Measurements from ENCODE around the gene UGT1A8.
"Not testable (repeated sequence)": the region's sequence is repeated elsewhere in the genome, so short reads cannot be mapped to it uniquely, and the experiment has no call there.

The UGT1A8 gene

GRCh38 chr2:233617476-233617875 lies at the start of gene UGT1A8:
Gene UGT1A8 (plus strand): TSS chr2:233617633. CDS start chr2:233617708, 75 bp downstream.
- in situ Hi-C loops (cut with MboI; ENCODE audit: low sequenced_read_pairs): not testable (repeated sequence)

- in situ Hi-C loops (cut with MboI; ENCODE audit: low sequenced_read_pairs): no loop called here
Observed at GRCh38 chr2:233571001-233571400, 46.4 kb upstream of the UGT1A8 start.

GRCh38 chr2:233571462-233571861 lies 46.0 kb upstream of the UGT1A8 start:
- in situ Hi-C loops (cut with MboI; ENCODE audit: low sequenced_read_pairs): no loop called here

DNA sequence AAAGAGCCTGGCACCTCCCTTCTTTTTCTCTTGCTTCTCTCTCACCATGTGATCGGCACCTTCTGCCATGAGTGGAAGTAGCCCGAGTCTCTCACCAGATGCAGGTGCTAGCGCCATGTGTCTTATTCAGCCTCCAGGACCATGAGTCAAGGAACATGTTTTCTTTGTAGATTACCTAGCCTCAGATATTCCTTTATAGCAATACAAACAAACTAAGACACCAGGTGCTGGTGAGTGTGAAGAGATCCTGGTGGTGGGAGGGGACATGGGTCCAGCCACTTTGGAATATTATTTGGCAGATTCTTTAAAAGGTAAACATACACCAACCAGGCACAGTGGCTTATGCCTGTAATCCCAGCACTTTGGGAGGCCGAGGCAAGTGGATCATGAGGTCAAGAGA lies 45.0 kb upstream of the UGT1A8 start:
- in situ Hi-C loops (cut with MboI; ENCODE audit: low sequenced_read_pairs): no loop called here

- in situ Hi-C loops (cut with MboI; ENCODE audit: low sequenced_read_pairs): not testable (repeated sequence)
Observed at GRCh38 chr2:233577341-233577740, 40.1 kb upstream of the UGT1A8 start.

DNA sequence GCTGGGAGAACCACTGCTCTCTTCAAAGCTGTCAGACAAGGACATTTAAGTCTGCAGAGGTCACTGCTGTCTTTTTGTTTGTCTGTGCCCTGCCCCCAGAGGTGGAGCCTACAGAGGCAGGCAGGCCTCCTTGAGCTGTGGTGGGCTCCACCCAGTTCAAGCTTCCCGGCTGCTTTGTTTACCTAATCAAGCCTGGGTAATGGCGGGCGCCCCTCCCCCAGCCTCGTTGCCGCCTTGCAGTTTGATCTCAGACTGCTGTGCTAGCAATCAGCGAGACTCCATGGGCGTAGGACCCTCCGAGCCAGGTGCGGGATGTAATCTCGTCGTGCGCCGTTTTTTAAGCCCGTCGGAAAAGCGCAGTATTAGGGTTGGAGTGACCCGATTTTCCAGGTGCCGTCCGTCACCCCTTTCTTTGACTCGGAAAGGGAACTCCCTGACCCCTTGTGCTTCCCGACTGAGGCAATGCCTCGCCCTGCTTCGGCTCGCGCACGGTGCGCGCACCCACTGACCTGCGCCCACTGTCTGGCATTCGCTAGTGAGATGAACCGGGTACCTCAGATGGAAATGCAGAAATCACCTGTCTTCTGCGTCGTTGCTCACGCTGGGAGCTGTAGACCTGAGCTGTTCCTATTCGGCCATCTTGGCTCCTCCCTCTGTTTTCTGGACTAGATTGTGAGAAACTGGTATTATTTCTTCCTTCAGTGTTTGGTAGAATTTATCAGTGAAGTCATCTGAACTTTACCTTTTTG lies 34.0 kb upstream of the UGT1A8 start:
- in situ Hi-C loops (cut with MboI; ENCODE audit: low sequenced_read_pairs): not testable (repeated sequence)

- in situ Hi-C loops (cut with MboI; ENCODE audit: low sequenced_read_pairs): no loop called here
Observed at GRCh38 chr2:233584210-233584609, 33.2 kb upstream of the UGT1A8 start.

DNA sequence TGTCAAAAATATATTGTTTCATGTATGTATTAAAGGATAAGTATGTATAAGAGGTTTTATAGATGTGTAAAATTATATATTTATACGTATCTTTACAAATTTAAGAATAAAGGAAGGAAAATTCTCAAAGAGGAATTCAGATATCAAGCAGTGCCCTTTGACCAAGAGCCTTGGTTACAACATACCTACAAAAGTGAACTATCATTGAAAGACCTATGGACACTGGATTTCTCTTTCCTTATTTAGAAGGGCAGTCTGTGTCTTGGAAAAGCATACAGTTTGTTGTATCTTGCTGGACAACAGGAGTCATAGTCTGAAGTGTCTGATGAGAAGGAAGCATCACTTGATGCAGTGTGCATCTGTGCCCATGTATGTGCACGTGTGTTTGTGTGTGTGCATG lies 29.0 kb upstream of the UGT1A8 start:
- in situ Hi-C loops (cut with MboI; ENCODE audit: low sequenced_read_pairs): no loop called here

- in situ Hi-C loops (cut with MboI; ENCODE audit: low sequenced_read_pairs): not testable (repeated sequence)
Observed at GRCh38 chr2:233592706-233593105, 24.7 kb upstream of the UGT1A8 start.

- in situ Hi-C loops (cut with MboI; ENCODE audit: low sequenced_read_pairs): no loop called here
Observed at GRCh38 chr2:233593201-233593600, 24.2 kb upstream of the UGT1A8 start.

GRCh38 chr2:233597522-233597921 lies 19.9 kb upstream of the UGT1A8 start:
- in situ Hi-C loops (cut with MboI; ENCODE audit: low sequenced_read_pairs): no loop called here

GRCh38 chr2:233598952-233599351 lies 18.5 kb upstream of the UGT1A8 start:
- in situ Hi-C loops (cut with MboI; ENCODE audit: low sequenced_read_pairs): no loop called here

GRCh38 chr2:233600386-233600785 lies 17.0 kb upstream of the UGT1A8 start:
- in situ Hi-C loops (cut with MboI; ENCODE audit: low sequenced_read_pairs): no loop called here

GRCh38 chr2:233602076-233602475 lies 15.4 kb upstream of the UGT1A8 start:
- in situ Hi-C loops (cut with MboI; ENCODE audit: low sequenced_read_pairs): no loop called here

DNA sequence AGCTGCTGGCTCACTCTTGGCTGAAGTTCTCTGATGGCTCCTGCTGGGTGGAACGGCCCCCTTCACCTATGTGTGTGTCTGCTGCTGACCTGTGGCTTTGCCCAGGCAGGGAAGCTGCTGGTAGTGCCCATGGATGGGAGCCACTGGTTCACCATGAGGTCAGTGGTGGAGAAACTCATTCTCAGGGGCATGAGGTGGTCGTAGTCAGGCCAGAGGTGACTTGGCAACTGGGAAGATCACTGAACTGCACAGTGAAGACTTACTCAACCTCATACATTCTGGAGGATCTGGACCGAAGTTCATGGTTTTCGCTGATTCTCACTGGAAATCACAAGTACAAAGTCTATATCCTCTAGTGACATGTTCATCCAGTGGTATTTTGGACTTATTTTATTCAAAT lies 13.9 kb upstream of the UGT1A8 start:
- in situ Hi-C loops (cut with MboI; ENCODE audit: low sequenced_read_pairs): no loop called here

- in situ Hi-C loops (cut with MboI; ENCODE audit: low sequenced_read_pairs): no loop called here
Observed at GRCh38 chr2:233604826-233605225, 12.6 kb upstream of the UGT1A8 start.

GRCh38 chr2:233605680-233606079 lies 11.8 kb upstream of the UGT1A8 start:
- in situ Hi-C loops (cut with MboI; ENCODE audit: low sequenced_read_pairs): no loop called here

GRCh38 chr2:233611284-233611683 lies 6.1 kb upstream of the UGT1A8 start:
- in situ Hi-C loops (cut with MboI; ENCODE audit: low sequenced_read_pairs): no loop called here

DNA sequence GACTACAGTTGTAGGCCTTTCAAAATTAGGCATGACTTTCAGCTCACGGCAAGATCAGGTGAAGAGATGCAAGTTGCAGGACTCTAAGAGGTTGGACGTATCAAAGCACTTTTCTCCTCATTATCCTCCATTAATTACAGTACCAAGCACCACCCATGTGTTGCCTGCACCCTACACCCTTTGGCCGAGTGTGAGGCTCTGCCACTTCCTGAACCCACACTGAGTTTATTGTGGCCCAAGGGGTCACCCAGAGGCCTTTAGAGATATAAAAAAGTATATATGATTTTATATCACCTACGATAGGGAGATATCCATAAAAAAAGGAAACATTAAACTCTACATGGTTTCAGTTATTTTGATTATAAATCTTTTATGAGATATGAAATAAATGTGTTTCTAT lies 2.8 kb downstream of the UGT1A8 start:
- in situ Hi-C loops (cut with MboI; ENCODE audit: low sequenced_read_pairs): no loop called here

DNA sequence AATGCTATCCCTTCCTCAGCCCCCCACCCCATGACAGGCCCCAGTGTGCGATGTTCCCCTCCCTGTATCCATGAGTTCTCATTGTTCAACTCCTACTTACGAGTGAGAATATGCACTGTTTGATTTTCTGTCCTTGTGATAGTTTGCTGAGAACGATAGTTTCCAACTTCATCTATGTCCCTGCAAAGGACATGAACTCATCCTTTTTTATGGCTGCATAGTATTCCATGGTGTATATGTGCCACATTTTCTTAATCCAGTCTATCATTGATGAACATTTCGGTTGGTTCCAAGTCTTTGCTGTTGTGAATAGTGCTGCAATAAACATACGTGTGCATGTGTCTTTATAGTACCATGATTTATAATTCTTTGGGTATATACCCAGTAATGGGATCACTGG lies 4.4 kb downstream of the UGT1A8 start:
- in situ Hi-C loops (cut with MboI; ENCODE audit: low sequenced_read_pairs): not testable (repeated sequence)

- in situ Hi-C loops (cut with MboI; ENCODE audit: low sequenced_read_pairs): no loop called here
Observed at GRCh38 chr2:233627331-233628025, 10.0 kb downstream of the UGT1A8 start.

DNA sequence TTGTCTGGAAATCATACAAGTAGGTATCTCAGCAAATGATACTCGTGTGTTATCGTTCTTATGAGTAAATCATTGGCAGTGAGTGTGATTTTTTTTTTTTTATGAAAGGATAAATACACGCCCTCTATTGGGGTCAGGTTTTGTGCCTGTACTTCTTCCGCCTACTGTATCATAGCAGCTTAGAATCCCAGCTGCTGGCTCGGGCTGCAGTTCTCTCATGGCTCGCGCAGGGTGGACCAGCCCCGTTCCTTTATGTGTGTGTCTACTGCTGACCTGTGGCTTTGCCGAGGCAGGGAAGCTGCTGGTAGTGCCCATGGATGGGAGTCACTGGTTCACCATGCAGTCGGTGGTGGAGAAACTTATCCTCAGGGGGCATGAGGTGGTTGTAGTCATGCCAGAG lies 18.9 kb downstream of the UGT1A8 start, which contains the start of gene UGT1A10:
Gene UGT1A10, plus strand, starts transcription at position 143 of the 400 bp plus-strand sequence. Its CDS starts 75 bp downstream, at position 218.
- in situ Hi-C loops (cut with MboI; ENCODE audit: low sequenced_read_pairs): not testable (repeated sequence)

All from HL-60/S4 treated with retinoic acid at 250 ng/mL for 4 days and 3 days (cell line).